ENCODE data around the gene HLA-C.
A peak's percentile ranks its signal among the peaks of the same experiment; 100 is the strongest.

Gene HLA-C

DNA sequence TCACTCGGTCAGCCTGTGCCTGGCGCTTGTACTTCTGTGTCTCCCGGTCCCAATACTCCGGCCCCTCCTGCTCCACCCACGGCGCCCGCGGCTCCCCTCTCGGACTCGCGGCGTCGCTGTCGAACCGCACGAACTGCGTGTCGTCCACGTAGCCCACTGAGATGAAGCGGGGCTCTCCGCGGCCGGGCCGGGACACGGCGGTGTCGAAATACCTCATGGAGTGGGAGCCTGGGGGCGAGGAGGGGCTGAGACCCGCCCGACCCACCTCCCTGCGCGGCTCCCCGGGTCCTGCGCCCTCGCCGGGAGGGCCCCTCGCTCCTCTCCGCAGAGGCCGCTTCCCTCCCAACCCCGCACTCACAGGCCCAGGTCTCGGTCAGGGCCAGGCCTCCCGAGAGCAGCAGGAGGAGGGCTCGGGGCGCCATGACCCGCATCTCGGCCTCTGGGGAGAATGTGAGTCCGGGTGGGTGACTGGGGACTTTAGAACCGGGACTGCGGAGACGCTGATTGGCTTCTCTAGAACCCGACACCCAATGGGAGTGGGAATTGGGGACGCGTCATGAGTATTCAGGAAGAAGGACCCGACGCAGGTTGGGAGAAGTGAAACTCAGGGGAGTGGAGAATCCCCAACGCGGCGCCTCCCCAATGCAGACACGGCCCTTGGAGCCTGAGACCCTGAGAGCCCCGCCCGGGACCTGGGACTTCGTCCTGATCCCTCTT lies at the start of gene HLA-C:
Gene HLA-C, minus strand, starts transcription at position 452 of the 717 bp plus-strand sequence. Its CDS starts 21 bp downstream, at position 431.
- Histone ChIP-seq H3K27ac (ENCODE audit: low read depth, low read length) (peak within 1 kb of the TSS; percentile 95), H3K36me3 (ENCODE audit: control insufficient read depth in 1 of 2, insufficient read depth in 2 of 2, low read length in 2 of 2) (peaks cover 0 to 19% of the 10 kb centered on the region in 2 donors), H3K4me1 (ENCODE audit: control insufficient read depth in 1 of 2, insufficient read depth in 2 of 2, low read length in 2 of 2) (peaks cover 0 to 26% of the 10 kb centered on the region in 2 donors), H3K9me3 (ENCODE audit: control insufficient read depth in 1 of 2, low read length in 2 of 2) (no peaks in the 10 kb centered on the region), H3K27me3 (ENCODE audit: control insufficient read depth in 1 of 2, insufficient read depth in 2 of 2, low read length in 2 of 2) (no peaks in the 10 kb centered on the region), H3K9ac (ENCODE audit: low read depth in 1 of 2, low read length in 2 of 2) (peak within 1 kb of the TSS; percentile 84 to 91), H3K4me3 (ENCODE audit: low read depth in 1 of 2, low read length in 2 of 2) (peak within 1 kb of the TSS; percentile 63 to 78)

DNA sequence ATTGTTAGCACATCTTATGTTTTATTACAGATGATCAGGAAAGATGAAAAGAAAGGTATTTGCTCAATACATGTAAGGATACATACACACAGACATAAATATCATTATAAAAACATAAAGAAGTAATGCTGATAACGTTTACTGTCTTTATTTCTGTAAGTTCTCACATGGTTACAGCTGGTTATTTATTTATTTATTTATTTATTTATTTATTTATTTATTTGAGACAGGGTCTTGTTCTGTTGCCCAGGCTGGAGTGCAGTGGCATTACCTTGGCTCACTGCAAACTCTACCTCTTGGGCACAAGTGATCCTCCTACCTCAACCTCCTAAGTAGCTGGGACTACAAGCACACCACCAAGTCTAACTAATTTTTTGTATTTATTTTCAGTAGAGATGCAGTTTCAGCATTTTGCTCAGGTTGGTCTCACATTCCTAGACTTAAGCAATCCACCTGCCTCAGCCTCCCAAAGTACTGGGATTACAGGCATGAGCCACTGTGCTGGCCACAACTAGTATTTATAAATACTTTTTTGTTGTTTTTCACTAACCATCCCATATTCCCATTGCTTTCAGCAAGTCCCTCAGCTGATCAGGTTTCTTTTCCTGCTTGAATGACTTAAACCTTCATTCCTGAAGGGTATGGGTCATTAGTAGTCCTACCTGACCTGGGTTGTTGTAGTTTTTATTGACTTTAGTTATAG lies 49.3 kb upstream of the HLA-C start:
- H3K9me3 ChIP-seq (ENCODE audit: control insufficient read depth in 1 of 2, low read length in 2 of 2), result no peaks in the 10 kb centered on the region
- no peak overlapping the region for H3K4me3 ChIP-seq (ENCODE audit: low read depth in 1 of 2, low read length in 2 of 2)
- no peaks in the 10 kb centered on the region for H3K27me3 ChIP-seq (ENCODE audit: control insufficient read depth in 1 of 2, insufficient read depth in 2 of 2, low read length in 2 of 2)
- H3K4me1 ChIP-seq (ENCODE audit: control insufficient read depth in 1 of 2, insufficient read depth in 2 of 2, low read length in 2 of 2), result no peaks in the 10 kb centered on the region
- H3K9ac ChIP-seq (ENCODE audit: low read depth in 1 of 2, low read length in 2 of 2), result no peak overlapping the region
- H3K36me3 ChIP-seq (ENCODE audit: control insufficient read depth in 1 of 2, insufficient read depth in 2 of 2, low read length in 2 of 2), result no peaks in the 10 kb centered on the region
- no peak overlapping the region for H3K27ac ChIP-seq (ENCODE audit: low read depth, low read length)

DNA sequence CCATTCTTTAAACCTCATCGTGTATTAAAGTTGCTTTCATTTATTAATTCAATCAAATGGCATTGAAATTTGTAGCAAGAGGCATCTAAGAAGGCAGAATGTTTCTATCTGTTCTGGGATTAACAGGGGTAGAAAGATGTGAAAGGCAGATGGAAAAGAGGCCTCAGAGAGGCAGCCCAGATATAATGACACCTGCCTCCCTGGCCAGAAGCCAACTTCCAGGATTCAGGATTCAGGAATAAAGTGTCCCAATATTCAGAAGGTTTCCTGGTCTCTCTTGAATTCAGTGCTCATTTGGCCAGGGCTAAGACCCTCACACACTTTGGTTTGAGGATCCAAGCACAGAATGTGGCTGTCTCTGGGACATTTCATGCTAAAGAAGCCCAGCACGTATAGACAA lies 45.1 kb upstream of the HLA-C start:
- Histone ChIP-seq H3K9me3 (ENCODE audit: control insufficient read depth in 1 of 2, low read length in 2 of 2) (no peaks in the 10 kb centered on the region), H3K36me3 (ENCODE audit: control insufficient read depth in 1 of 2, insufficient read depth in 2 of 2, low read length in 2 of 2) (no peaks in the 10 kb centered on the region), H3K4me1 (ENCODE audit: control insufficient read depth in 1 of 2, insufficient read depth in 2 of 2, low read length in 2 of 2) (no peaks in the 10 kb centered on the region), H3K9ac (ENCODE audit: low read depth in 1 of 2, low read length in 2 of 2) (no peak overlapping the region), H3K4me3 (ENCODE audit: low read depth in 1 of 2, low read length in 2 of 2) (no peak overlapping the region), H3K27ac (ENCODE audit: low read depth, low read length) (no peak overlapping the region), H3K27me3 (ENCODE audit: control insufficient read depth in 1 of 2, insufficient read depth in 2 of 2, low read length in 2 of 2) (peaks cover 6 to 13% of the 10 kb centered on the region in 2 donors)

DNA sequence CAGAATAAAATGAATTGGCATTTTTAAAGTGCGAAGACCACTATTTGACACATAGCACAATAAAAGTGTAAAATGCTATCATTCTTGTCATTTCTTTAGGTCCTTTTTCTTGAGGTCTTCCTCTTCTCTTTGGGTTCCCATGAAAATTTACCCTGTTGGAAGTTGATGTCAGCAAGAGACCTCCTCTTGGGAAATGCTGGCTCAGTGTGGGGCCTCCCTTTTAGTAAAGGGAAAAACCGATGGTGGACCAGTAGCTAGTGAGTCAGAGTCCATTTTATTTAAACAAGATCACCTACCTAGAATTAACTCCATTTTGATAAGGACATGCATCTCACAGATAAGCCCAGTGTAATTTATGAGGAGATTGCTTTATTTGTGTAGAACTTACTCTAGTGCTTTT lies 37.7 kb upstream of the HLA-C start:
- Histone ChIP-seq H3K4me1 (ENCODE audit: control insufficient read depth in 1 of 2, insufficient read depth in 2 of 2, low read length in 2 of 2) (peaks cover 0 to 3% of the 10 kb centered on the region in 2 donors), H3K27ac (ENCODE audit: low read depth, low read length) (no peak overlapping the region), H3K27me3 (ENCODE audit: control insufficient read depth in 1 of 2, insufficient read depth in 2 of 2, low read length in 2 of 2) (peaks cover 7 to 16% of the 10 kb centered on the region in 2 donors), H3K9ac (ENCODE audit: low read depth in 1 of 2, low read length in 2 of 2) (no peak overlapping the region), H3K4me3 (ENCODE audit: low read depth in 1 of 2, low read length in 2 of 2) (no peak overlapping the region), H3K9me3 (ENCODE audit: control insufficient read depth in 1 of 2, low read length in 2 of 2) (no peaks in the 10 kb centered on the region), H3K36me3 (ENCODE audit: control insufficient read depth in 1 of 2, insufficient read depth in 2 of 2, low read length in 2 of 2) (no peaks in the 10 kb centered on the region)

DNA sequence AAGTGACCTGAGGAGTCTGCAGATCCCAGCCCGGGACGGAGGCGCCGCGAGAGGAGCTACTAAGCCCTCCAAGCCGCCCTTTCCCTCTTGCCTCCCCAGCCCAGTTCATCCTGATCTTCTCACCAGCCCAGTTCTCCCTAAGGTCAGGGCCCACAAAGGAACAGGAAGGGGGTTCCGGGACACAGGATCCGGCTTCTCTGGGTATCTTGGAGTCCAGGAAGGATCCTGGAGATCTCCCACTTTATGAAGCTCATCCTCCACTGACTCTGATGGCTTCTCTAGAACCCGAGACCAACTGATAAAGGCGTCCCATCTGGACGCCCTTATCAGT lies 36.9 kb upstream of the HLA-C start:
- H3K27ac ChIP-seq (ENCODE audit: low read depth, low read length), result no peak overlapping the region
- H3K9me3 ChIP-seq (ENCODE audit: control insufficient read depth in 1 of 2, low read length in 2 of 2), result no peaks in the 10 kb centered on the region
- H3K9ac ChIP-seq (ENCODE audit: low read depth in 1 of 2, low read length in 2 of 2), result no peak overlapping the region
- peaks cover 0 to 3% of the 10 kb centered on the region in 2 donors for H3K4me1 ChIP-seq (ENCODE audit: control insufficient read depth in 1 of 2, insufficient read depth in 2 of 2, low read length in 2 of 2)
- peak overlapping the region in 1 of 2 donors; percentile 53 for H3K4me3 ChIP-seq (ENCODE audit: low read depth in 1 of 2, low read length in 2 of 2)
- H3K36me3 ChIP-seq (ENCODE audit: control insufficient read depth in 1 of 2, insufficient read depth in 2 of 2, low read length in 2 of 2), result no peaks in the 10 kb centered on the region
- H3K27me3 ChIP-seq (ENCODE audit: control insufficient read depth in 1 of 2, insufficient read depth in 2 of 2, low read length in 2 of 2), result peaks cover 7 to 16% of the 10 kb centered on the region in 2 donors

DNA sequence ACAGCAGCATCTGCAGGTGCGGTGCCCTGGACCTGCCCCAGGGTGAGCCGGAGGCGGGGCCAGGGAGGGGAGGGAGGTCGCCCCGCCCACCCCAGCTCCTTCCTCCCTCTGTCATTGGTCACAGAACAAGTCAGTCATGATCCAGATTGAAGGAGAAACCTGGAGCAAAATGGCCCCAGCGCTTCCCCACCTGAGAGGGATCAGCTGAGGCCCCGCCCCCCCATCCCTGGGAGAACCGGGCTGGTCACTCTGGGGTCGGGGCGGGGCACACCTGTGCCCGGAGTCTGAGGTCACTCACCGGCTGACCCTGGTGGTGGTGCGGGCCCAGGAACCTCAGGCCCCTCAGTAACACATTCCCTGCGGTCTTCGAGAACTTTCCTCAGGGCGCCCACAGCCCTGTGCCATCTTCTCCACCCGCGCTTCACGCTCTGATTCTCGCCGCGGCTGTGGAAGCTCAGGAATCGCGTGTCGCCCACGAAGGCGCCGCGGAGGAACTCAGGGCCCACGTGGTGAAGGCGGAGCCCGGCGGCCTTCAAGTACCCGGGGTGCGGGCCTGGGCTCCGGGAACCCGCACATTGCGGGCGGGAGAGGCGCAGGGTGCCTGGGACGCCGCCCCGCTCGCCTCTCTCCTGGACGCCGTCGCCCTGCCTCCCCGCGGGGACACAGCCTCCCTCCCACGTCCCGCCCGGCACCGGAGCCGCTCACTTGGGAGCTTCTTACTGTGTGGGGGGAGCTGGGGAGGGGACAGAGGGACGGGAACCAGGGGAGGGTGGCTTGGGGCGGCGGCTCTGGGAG lies 36.4 kb upstream of the HLA-C start:
- peak overlapping the region; percentile 53 to 68 for H3K4me3 ChIP-seq (ENCODE audit: low read depth in 1 of 2, low read length in 2 of 2)
- peak overlapping the region in 1 of 2 donors; percentile 51 for H3K9ac ChIP-seq (ENCODE audit: low read depth in 1 of 2, low read length in 2 of 2)
- H3K27me3 ChIP-seq (ENCODE audit: control insufficient read depth in 1 of 2, insufficient read depth in 2 of 2, low read length in 2 of 2), result peaks cover 7 to 16% of the 10 kb centered on the region in 2 donors
- no peak overlapping the region for H3K27ac ChIP-seq (ENCODE audit: low read depth, low read length)
- H3K9me3 ChIP-seq (ENCODE audit: control insufficient read depth in 1 of 2, low read length in 2 of 2), result no peaks in the 10 kb centered on the region
- H3K36me3 ChIP-seq (ENCODE audit: control insufficient read depth in 1 of 2, insufficient read depth in 2 of 2, low read length in 2 of 2), result no peaks in the 10 kb centered on the region
- H3K4me1 ChIP-seq (ENCODE audit: control insufficient read depth in 1 of 2, insufficient read depth in 2 of 2, low read length in 2 of 2), result peaks cover 0 to 3% of the 10 kb centered on the region in 2 donors

DNA sequence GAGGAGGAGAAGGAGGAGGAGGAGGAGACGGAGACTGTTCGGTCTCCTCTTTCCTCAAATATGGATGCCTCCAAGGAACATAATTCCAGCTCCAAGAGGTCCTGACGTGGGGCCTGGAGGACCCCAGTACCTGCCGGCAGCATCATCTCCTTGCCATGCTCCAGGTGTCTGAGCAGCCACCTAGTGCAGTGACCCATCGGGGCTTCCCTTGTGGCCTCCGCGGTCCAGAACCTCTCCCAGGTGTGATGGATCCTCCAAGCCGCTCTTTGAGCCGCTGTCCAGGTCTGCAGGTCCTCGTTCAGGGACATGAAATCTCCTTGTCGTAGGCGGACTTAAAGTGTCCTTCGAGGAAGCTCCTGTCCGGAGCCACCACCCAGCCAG lies 35.8 kb upstream of the HLA-C start:
- no peak overlapping the region for H3K27ac ChIP-seq (ENCODE audit: low read depth, low read length)
- no peak overlapping the region for H3K9ac ChIP-seq (ENCODE audit: low read depth in 1 of 2, low read length in 2 of 2)
- peak overlapping the region; percentile 53 to 68 for H3K4me3 ChIP-seq (ENCODE audit: low read depth in 1 of 2, low read length in 2 of 2)
- H3K36me3 ChIP-seq (ENCODE audit: control insufficient read depth in 1 of 2, insufficient read depth in 2 of 2, low read length in 2 of 2), result no peaks in the 10 kb centered on the region
- H3K27me3 ChIP-seq (ENCODE audit: control insufficient read depth in 1 of 2, insufficient read depth in 2 of 2, low read length in 2 of 2), result peaks cover 3 to 16% of the 10 kb centered on the region in 2 donors
- H3K9me3 ChIP-seq (ENCODE audit: control insufficient read depth in 1 of 2, low read length in 2 of 2), result no peaks in the 10 kb centered on the region
- peaks cover 0 to 3% of the 10 kb centered on the region in 2 donors for H3K4me1 ChIP-seq (ENCODE audit: control insufficient read depth in 1 of 2, insufficient read depth in 2 of 2, low read length in 2 of 2)

DNA sequence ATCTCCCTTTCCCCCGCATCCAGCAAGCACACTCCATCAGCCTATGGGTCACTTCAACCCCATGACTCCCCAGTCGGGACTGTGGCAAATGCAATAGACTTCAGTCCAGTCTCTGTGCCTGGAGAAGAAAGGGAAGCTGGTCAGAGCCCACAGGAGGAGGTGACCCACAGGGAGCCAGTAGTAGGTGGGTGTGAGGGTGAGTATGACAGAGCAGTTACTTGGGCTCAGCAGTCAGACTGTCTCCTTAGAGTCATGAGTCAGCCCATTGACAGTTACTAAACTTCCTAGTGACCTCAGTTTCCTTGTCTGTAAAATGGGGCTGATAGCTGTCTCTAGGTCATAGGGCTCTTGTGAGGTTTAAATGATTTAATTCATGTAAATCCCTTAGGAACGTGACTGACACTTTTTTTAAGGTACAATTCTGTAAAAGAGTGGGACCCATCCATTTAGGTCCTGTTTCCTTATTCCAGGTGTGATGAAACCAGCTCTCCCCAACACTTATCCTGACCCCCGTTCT lies 33.9 kb upstream of the HLA-C start:
- H3K9me3 ChIP-seq (ENCODE audit: control insufficient read depth in 1 of 2, low read length in 2 of 2), result no peaks in the 10 kb centered on the region
- no peak overlapping the region for H3K27ac ChIP-seq (ENCODE audit: low read depth, low read length)
- H3K36me3 ChIP-seq (ENCODE audit: control insufficient read depth in 1 of 2, insufficient read depth in 2 of 2, low read length in 2 of 2), result no peaks in the 10 kb centered on the region
- no peak overlapping the region for H3K4me3 ChIP-seq (ENCODE audit: low read depth in 1 of 2, low read length in 2 of 2)
- H3K27me3 ChIP-seq (ENCODE audit: control insufficient read depth in 1 of 2, insufficient read depth in 2 of 2, low read length in 2 of 2), result peaks cover 0 to 9% of the 10 kb centered on the region in 2 donors
- peaks cover 0 to 3% of the 10 kb centered on the region in 2 donors for H3K4me1 ChIP-seq (ENCODE audit: control insufficient read depth in 1 of 2, insufficient read depth in 2 of 2, low read length in 2 of 2)
- no peak overlapping the region for H3K9ac ChIP-seq (ENCODE audit: low read depth in 1 of 2, low read length in 2 of 2)

DNA sequence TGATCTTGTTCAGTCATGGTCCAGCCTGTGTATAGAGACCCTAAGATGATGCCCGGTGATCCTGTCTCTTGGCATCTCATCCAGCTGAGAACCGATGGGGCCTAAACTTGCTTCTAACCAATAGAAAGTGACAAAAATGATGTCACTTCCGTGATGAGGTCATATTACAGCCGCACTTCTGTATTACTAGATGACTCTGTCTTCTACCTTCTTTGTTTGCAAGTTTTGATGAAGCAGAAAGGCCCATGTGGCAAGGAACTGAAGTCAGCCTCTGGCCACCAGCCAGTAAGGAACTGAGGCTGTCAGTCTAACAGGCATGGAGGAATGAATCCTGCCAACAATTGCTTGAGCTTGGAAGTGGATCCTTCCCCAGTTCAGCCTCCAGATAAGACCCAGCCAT lies 32.8 kb upstream of the HLA-C start:
- no peak overlapping the region for H3K9ac ChIP-seq (ENCODE audit: low read depth in 1 of 2, low read length in 2 of 2)
- peaks cover 0 to 3% of the 10 kb centered on the region in 2 donors for H3K4me1 ChIP-seq (ENCODE audit: control insufficient read depth in 1 of 2, insufficient read depth in 2 of 2, low read length in 2 of 2)
- peaks cover 0 to 8% of the 10 kb centered on the region in 2 donors for H3K27me3 ChIP-seq (ENCODE audit: control insufficient read depth in 1 of 2, insufficient read depth in 2 of 2, low read length in 2 of 2)
- no peak overlapping the region for H3K4me3 ChIP-seq (ENCODE audit: low read depth in 1 of 2, low read length in 2 of 2)
- no peak overlapping the region for H3K27ac ChIP-seq (ENCODE audit: low read depth, low read length)
- no peaks in the 10 kb centered on the region for H3K36me3 ChIP-seq (ENCODE audit: control insufficient read depth in 1 of 2, insufficient read depth in 2 of 2, low read length in 2 of 2)
- H3K9me3 ChIP-seq (ENCODE audit: control insufficient read depth in 1 of 2, low read length in 2 of 2), result no peaks in the 10 kb centered on the region

DNA sequence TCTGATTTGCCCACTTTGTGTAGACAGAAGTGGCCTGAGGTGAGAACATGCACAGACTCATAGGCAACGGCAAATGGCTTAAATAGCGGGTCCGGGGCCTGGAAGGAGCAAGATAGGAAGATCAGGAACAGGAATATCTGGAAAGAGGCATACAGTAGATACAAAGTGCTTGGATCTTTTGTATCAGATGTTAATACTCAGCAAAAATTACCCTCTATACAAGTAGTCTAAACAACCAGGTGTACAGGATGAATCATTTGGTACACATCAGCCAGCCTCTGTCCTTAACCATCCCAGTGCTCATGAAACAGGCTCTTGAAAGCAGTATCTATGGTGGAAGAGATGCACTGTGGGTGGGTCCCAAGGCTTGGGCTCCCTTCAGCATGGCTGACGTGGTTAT lies 28.9 kb upstream of the HLA-C start:
- no peak overlapping the region for H3K4me3 ChIP-seq (ENCODE audit: low read depth in 1 of 2, low read length in 2 of 2)
- no peak overlapping the region for H3K9ac ChIP-seq (ENCODE audit: low read depth in 1 of 2, low read length in 2 of 2)
- no peaks in the 10 kb centered on the region for H3K9me3 ChIP-seq (ENCODE audit: control insufficient read depth in 1 of 2, low read length in 2 of 2)
- no peak overlapping the region for H3K27ac ChIP-seq (ENCODE audit: low read depth, low read length)
- no peaks in the 10 kb centered on the region for H3K36me3 ChIP-seq (ENCODE audit: control insufficient read depth in 1 of 2, insufficient read depth in 2 of 2, low read length in 2 of 2)
- no peaks in the 10 kb centered on the region for H3K4me1 ChIP-seq (ENCODE audit: control insufficient read depth in 1 of 2, insufficient read depth in 2 of 2, low read length in 2 of 2)
- H3K27me3 ChIP-seq (ENCODE audit: control insufficient read depth in 1 of 2, insufficient read depth in 2 of 2, low read length in 2 of 2), result peaks cover 4 to 7% of the 10 kb centered on the region in 2 donors
